Spleen (tissue), 11 donors: Measurements from ENCODE around the gene GPC2. TPM values are rescaled to one million over a fixed set of nuclear protein-coding genes. Genes with fewer than 3 reads are reported as not detected.

Experiments used
- DNase-seq: peaks from one replicate; pipeline ENCODE4 v3.0.0-alpha.2; 2020
- H3K27ac ChIP-seq, 8 donors: fragments of 200-600 bp; sonication (generic) in 7 of 8; 1 replicate in 4 of 8; 2 replicates in 4 of 8; pipeline versions ENCODE4 v1.5.0 to v1.8.0; 2016 to 2021; ENCODE audit warnings: inconsistent platforms in 4 of 8, mild to moderate bottlenecking in 4 of 8, moderate library complexity in 1 of 8
- H3K27me3 ChIP-seq, 7 donors: fragments of 200-600 bp; sonication (generic) in 6 of 7; replicated peaks in 1 of 7; 1 replicate in 4 of 7; 2 replicates in 3 of 7; pipeline versions ENCODE4 v1.5.0 to v1.8.0; 2016 to 2021; ENCODE audit warnings: inconsistent platforms in 3 of 7, mild to moderate bottlenecking in 1 of 7
- H3K36me3 ChIP-seq, 6 donors: fragments of 200-600 bp; sonication (generic) in 5 of 6; 1 replicate in 4 of 6; 2 replicates in 2 of 6; pipeline versions ENCODE4 v1.5.0 to v1.8.0; 2016 to 2021; ENCODE audit warnings: inconsistent platforms in 2 of 6
- H3K4me1 ChIP-seq, 6 donors: fragments of 200-600 bp; sonication (generic) in 5 of 6; 1 replicate in 3 of 6; 2 replicates in 3 of 6; pipeline versions ENCODE4 v1.5.0 to v1.8.0; 2016 to 2021; ENCODE audit warnings: inconsistent platforms in 3 of 6
- H3K4me3 ChIP-seq, 8 donors: fragments of 200-600 bp; sonication (generic) in 7 of 8; 1 replicate in 4 of 8; 2 replicates in 4 of 8; pipeline versions ENCODE4 v1.5.0 to v1.8.0; 2016 to 2021; ENCODE audit warnings: inconsistent platforms in 4 of 8, mild to moderate bottlenecking in 4 of 8, moderate library complexity in 2 of 8
- H3K9me3 ChIP-seq, 8 donors: fragments of 200-600 bp; sonication (generic) in 7 of 8; 1 replicate in 4 of 8; 2 replicates in 4 of 8; pipeline versions ENCODE4 v1.5.0 to v1.8.0; 2016 to 2021; ENCODE audit warnings: inconsistent platforms in 4 of 8
- POLR2A ChIP-seq, 3 donors: fragments of 450-650 bp; IDR thresholded peaks; one replicate each; pipeline ENCODE4 v1.5.1; 2017; ENCODE audit warnings: antibody characterized with exemption in 3 of 3, mild to moderate bottlenecking in 1 of 3
- POLR2AphosphoS5 ChIP-seq, 3 donors: sonication (generic); formaldehyde crosslinking; IDR thresholded peaks; one replicate each; pipeline ENCODE4 v1.5.1; 2017; ENCODE audit warnings: antibody characterized with exemption in 3 of 3
- WGBS, 5 donors: extraction: QIAGEN DNeasy Blood & Tissue Kit in 3 of 5; methylation state at CpG; one replicate each; pipeline versions ENCODE4 v1.1.5 to v1.1.7; 2013 to 2018; 5-methylcytosine and 5-hydroxymethylcytosine counted together
- intact Hi-C: fragments of 100-400 bp; cut with DNase I; formaldehyde crosslinking; loops from one replicate; pipeline ENCODE4 v1.15.0; 2023; ENCODE audit warnings: low total_unique reads
- polyA plus RNA-seq, 3 donors: library from polyadenylated mRNA; stranded (reverse); fragments of 200-250 nt; gene quantifications; one replicate each; pipeline ENCODE4 v1.2.1, GENCODE V29; 2013
- total RNA-seq, 7 donors: library from RNA; depleted of rRNA in 3 of 7; stranded (reverse); fragments of >200 nt in 3 of 7; fragmentation: NEBNext Ultra II Directional in 4 of 7; extraction: Animal tissue kit (Norgen Biotek cat#: 25700) in 4 of 7; gene quantifications; one replicate each; pipeline versions ENCODE4 v1.1.0 to v1.2.1, GENCODE V29; 2016 to 2021
- TF ChIP-seq, protein P1 (sequence below), 11 experiments: fragments of 200-600 bp in 7 of 11; fragments of 450-650 bp in 4 of 11; sonication (generic) in 4 of 11; IDR thresholded peaks in 8 of 11; conservative IDR thresholded peaks in 3 of 11; 1 replicate in 7 of 11; 2 replicates in 4 of 11; pipeline versions ENCODE4 v1.4.0 to v1.8.0; 2016 to 2021; ENCODE audit warnings: antibody characterized with exemption in 11 of 11, inconsistent platforms in 4 of 11, mild to moderate bottlenecking in 1 of 11
- donor health status: healthy with polysubstance abuse.
- donor health status: DM: no; HTN: no; CAD: no; lungs with moderate emphysema.
- donor health status: DM: no; HTN: no; CAD: no.
- donor health status: Bipolar disorder and iron deficiency.
- donor health status: healthy.
- donor health status: DM: no; HTN: no; CAD: no.
- donor health status: DM: yes; HTN: yes; CAD: no.

The GPC2 gene
- total and polyA plus RNA-seq, 10 donors = 2.1 to 5.3 (median 4.3) TPM

DNA sequence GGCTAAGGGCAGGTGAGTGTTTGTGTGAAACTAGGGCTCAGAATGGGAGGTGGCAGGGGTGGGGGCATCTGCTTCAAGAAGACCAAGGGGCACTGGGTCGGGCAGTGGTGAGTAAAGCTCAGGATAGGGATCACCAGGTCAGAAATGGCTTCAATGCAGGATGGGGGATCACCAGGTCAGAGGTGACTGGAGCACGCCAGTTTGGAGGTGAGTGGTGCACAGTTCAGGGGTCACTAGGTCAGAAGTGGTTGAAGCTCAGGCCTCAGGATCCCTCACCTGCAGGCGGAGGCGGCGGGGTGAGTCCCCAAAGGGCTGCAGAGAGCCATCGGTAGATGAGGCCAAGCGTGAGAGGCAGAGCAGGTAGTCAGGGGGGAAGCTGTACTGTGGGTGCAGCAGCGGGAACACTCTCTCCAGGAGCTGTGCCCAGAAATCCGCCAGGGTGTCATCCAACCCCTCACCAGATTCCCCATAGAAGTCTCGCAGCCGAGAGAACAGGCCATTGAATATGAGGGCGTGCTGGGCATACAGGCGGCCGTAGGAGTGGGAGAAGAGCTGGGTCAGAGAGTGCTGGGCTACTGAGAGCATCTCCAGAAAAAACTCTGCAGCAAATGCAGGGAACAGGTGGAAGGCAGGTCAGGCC lies 1.8 kb downstream of the GPC2 start:
- Histone ChIP-seq H3K27ac (no peak overlapping the region), H3K27me3 (peaks cover 0 to 36% (median 16%) of the 10 kb centered on the region in 7 donors), H3K4me3 (no peak overlapping the region), H3K4me1 (peaks cover 8 to 50% (median 32%) of the 10 kb centered on the region in 6 donors), H3K9me3 (peaks cover 0 to 6% (median 0%) of the 10 kb centered on the region in 8 donors), H3K36me3 (no peaks in the 10 kb centered on the region)
- WGBS, 5 donors = 86 to 95% (median 95%) methylated on average over 14 of the region's 14 CpGs
- intact Hi-C loops = no loop called here
- TF ChIP-seq POLR2A (IDR thresholded peaks at IDR 0.05) (no peak), POLR2AphosphoS5 (IDR thresholded peaks at IDR 0.05) (no peak)
- TF ChIP-seq, protein P1, sequence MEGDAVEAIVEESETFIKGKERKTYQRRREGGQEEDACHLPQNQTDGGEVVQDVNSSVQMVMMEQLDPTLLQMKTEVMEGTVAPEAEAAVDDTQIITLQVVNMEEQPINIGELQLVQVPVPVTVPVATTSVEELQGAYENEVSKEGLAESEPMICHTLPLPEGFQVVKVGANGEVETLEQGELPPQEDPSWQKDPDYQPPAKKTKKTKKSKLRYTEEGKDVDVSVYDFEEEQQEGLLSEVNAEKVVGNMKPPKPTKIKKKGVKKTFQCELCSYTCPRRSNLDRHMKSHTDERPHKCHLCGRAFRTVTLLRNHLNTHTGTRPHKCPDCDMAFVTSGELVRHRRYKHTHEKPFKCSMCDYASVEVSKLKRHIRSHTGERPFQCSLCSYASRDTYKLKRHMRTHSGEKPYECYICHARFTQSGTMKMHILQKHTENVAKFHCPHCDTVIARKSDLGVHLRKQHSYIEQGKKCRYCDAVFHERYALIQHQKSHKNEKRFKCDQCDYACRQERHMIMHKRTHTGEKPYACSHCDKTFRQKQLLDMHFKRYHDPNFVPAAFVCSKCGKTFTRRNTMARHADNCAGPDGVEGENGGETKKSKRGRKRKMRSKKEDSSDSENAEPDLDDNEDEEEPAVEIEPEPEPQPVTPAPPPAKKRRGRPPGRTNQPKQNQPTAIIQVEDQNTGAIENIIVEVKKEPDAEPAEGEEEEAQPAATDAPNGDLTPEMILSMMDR (IDR thresholded peaks at IDR 0.05 in 8 of 11, conservative IDR thresholded peaks at IDR 0.05 in 3 of 11) = no peak
- peak; percentile 65 for DNase-seq

DNA sequence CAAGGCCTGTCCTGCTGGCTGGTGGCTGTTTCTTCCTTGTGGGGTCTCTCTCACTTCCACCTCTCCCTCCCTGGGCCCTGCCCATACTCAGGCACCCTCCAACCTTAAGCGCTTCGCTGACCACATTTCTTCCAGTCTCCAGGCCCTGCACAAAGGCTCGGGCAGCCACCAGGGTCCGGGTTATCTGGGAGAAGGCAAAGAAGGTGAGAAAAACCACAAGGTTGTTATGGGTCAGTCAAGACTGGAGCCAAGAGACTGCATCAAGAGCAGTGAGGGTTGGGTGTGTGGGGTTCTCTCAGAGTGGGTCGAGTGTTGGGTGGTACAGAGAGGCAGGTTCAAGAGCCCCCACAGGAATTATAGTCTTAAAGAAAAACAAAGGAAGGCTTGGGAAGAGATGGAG lies 2.6 kb downstream of the GPC2 start:
- H3K4me3 ChIP-seq = no peak overlapping the region
- intact Hi-C loops = no loop called here
- WGBS, 5 donors = 89 to 96% (median 90%) methylated on average over 5 of the region's 5 CpGs
- H3K27me3 ChIP-seq = peaks cover 0 to 44% (median 24%) of the 10 kb centered on the region in 7 donors
- no peak for TF ChIP-seq POLR2A (IDR thresholded peaks at IDR 0.05)
- TF ChIP-seq, protein P1 (IDR thresholded peaks at IDR 0.05 in 8 of 11, conservative IDR thresholded peaks at IDR 0.05 in 3 of 11) = no peak
- TF ChIP-seq POLR2AphosphoS5 (IDR thresholded peaks at IDR 0.05) = no peak
- H3K27ac ChIP-seq = no peak overlapping the region
- no peaks in the 10 kb centered on the region for H3K36me3 ChIP-seq
- peaks cover 0 to 6% (median 0%) of the 10 kb centered on the region in 8 donors for H3K9me3 ChIP-seq
- DNase-seq = peak; percentile 40
- peaks cover 8 to 56% (median 32%) of the 10 kb centered on the region in 6 donors for H3K4me1 ChIP-seq

DNA sequence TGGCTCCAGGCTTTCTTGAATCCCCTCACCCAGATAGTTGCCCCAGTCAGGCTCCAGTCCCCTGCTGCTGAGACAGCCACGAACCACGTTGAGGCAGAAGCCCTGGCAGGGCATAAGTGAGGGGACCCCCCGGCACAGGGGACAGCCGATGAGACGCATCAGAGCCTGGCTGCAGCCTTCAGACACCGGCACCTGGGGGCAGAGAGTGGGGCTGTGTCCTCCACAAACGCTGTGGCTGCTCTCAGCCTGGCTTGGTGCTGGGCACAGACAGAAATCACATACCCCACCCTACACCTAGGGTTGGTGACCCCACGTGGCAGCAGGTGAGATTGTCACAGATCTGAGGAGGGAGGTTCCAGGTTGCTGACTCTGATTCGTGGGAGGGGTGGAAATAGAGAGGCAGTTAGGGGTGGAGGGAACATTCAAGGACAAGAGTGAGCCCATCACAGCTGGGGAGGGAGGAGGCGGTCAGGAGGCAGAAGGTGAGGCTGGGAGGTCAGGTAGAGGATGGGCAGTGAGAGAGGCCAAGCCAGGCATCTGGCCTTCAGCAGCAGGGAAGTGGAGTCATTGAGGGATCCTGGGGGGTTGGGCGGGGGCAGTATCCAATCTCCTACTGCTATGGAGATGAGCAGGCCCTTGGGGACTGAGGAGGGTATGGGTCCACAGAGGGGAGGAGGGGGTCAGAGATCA lies 3.2 kb downstream of the GPC2 start:
- Histone ChIP-seq H3K27me3 (peaks cover 0 to 50% (median 24%) of the 10 kb centered on the region in 7 donors), H3K27ac (no peak overlapping the region), H3K36me3 (no peaks in the 10 kb centered on the region), H3K4me1 (peaks cover 8 to 62% (median 35%) of the 10 kb centered on the region in 6 donors), H3K4me3 (no peak overlapping the region), H3K9me3 (peaks cover 0 to 6% (median 0%) of the 10 kb centered on the region in 8 donors)
- intact Hi-C loops = no loop called here
- DNase-seq = peak; percentile 68
- WGBS, 5 donors = 87 to 92% (median 91%) methylated on average over 11 of the region's 11 CpGs
- TF ChIP-seq POLR2AphosphoS5 (IDR thresholded peaks at IDR 0.05) (no peak), POLR2A (IDR thresholded peaks at IDR 0.05) (no peak)
- TF ChIP-seq, protein P1 (IDR thresholded peaks at IDR 0.05 in 8 of 11, conservative IDR thresholded peaks at IDR 0.05 in 3 of 11) = no peak

DNA sequence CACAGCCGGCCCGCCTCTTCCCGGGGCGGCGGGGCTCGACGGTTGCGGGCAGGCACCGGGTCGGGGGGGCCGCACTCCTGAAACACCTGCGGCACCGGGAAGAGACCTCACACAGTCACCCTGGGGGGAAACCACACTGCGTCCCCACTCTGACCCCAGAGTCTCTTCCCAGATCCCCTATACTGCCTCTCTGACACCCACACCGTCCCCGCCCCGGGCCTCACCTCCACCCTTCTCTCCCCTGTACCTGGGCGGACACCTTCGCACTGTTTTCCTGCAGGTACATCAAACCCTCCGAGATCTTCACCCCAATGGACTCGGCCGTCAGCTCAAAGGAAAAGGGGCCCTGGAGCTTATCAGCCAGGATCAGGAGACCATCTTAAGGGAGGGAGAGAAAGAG lies 5.3 kb downstream of the GPC2 start:
- H3K27ac ChIP-seq = peak overlapping the region in 1 of 8 donors; percentile 28
- H3K9me3 ChIP-seq = no peaks in the 10 kb centered on the region
- 28 to 57% (median 40%) methylated on average over 9 to 22 of the region's 22 CpGs for WGBS, 5 donors
- H3K4me3 ChIP-seq = peak overlapping the region; percentile 18 to 73 (median 44)
- no peaks in the 10 kb centered on the region for H3K36me3 ChIP-seq
- intact Hi-C loops = no loop called here
- H3K4me1 ChIP-seq = peaks cover 19 to 68% (median 45%) of the 10 kb centered on the region in 6 donors
- H3K27me3 ChIP-seq = peaks cover 0 to 64% (median 32%) of the 10 kb centered on the region in 7 donors
- TF ChIP-seq, protein P1 (IDR thresholded peaks at IDR 0.05 in 8 of 11, conservative IDR thresholded peaks at IDR 0.05 in 3 of 11) = no peak
- peak; percentile 77 for DNase-seq
